ENCODE measurements around the gene CRY2. TPM values are rescaled to one million over a fixed set of nuclear protein-coding genes. Genes with fewer than 3 reads are reported as not detected.
A peak's percentile ranks its signal among the peaks of the same experiment; 100 is the strongest.

The CRY2 gene
- polyA plus RNA-seq (2011; rRNA removed) (4.1 and 4.9 TPM in 2 replicates), polyA plus RNA-seq (2017; fragmentation: RNase III; extraction: RNeasy Plus Mini Kit Qiagen cat#74134 plus additional on column Dnase treatment) (2.9 to 4.0 TPM (median 3.2 TPM) in 3 replicates), polyA minus RNA-seq (2011; rRNA and poly(A)+ RNA removed) (12.8 and 13.8 TPM in 2 replicates)
- 2.3 and 3.2 TPM in 2 replicates for polyA plus RNA-seq (2012; cell fraction: cytosol; rRNA removed)
- polyA plus RNA-seq (2012; cell fraction: nucleus; rRNA removed): 10.4 and 10.6 TPM in 2 replicates

DNA sequence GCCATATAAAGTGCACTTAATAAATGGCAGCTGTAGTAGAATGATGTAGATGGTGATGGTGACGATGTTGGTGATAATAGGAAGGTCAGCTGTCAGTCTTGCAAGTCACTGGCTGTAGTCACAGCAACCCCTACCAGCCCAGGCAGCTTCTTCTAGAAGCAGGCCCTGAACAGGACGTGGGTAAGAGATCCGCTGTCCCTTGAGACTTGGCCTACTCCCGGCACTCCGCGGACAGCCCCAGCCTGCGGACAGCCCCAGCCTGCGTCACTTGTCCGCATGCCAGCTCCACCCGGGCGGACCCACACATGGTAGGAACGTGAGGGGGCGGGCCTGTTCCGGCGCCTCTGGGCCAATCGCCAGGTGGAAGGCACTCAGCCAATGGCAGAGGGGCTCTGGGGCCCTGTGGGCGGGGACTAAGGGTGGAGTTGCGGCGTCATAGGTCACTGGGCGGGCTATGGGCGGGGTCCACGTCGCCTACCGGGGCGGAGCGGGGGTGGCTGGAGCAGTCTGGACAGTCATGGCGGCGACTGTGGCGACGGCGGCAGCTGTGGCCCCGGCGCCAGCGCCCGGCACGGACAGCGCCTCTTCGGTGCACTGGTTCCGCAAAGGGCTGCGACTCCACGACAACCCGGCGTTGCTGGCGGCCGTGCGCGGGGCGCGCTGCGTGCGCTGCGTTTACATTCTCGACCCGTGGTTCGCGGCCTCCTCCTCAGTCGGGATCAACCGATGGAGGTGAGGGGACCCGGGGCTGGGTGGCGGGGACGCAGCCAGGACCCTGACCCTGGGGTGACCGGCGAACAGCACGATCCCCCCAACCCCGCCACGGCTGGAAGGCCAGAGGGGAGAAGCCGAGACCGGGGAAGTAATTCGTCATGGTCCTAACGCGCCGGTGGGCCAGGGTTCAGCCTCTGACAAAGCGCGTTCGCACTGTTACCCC is at the start of gene CRY2:
Gene CRY2 (plus strand): TSS at position 502 of the 937 bp plus-strand sequence. CDS start 16 bp downstream, at position 518.
- Histone ChIP-seq H3K4me2 (peak within 1 kb of the TSS; percentile 88), H3K27ac (peak within 1 kb of the TSS; percentile 68 to 88), H3K9me3 (no peaks in the 10 kb centered on the region), H3K4me3 (peak within 1 kb of the TSS; percentile 82), H3K4me1 (peaks cover 19% of the 10 kb centered on the region)
- ChIA-PET CTCF (interaction anchor here (0.9 to 2.3 kb wide), 3 partner anchors 10 to 76 kb away, joined by 3 to 7 read pairs (median 5); no protein-coding TSS in a partner anchor), POLR2A (interaction anchor here (0.6 to 0.8 kb wide), 5 partner anchors 9 to 396 kb away, joined by 3 to 6 read pairs (median 4); no protein-coding TSS in a partner anchor)
- WGBS (ENCODE audit: missing lambda C conversion rate): 2% methylated on average over 13 of the region's 75 CpGs
- peak; percentile 90 to 97 for DNase-seq (ENCODE audit: low read depth in 1 of 2, low spot score in 1 of 2)
- no peak for TF ChIP-seq FOSL2 (IDR thresholded peaks at IDR 0.05)
- TF ChIP-seq FOSL2 (CRISPR knock-in tag; IDR thresholded peaks at IDR 0.05): no peak
- peak; percentile 91 for TF ChIP-seq NPAS2 (CRISPR knock-in tag; IDR thresholded peaks at IDR 0.05; ENCODE audit: borderline replicate concordance)
- TF ChIP-seq JUN (IDR thresholded peaks at IDR 0.05): peak in 1 of 2 experiments; percentile 64; a peak in 2 of 5 replicates
- TF ChIP-seq MYC (IDR thresholded peaks at IDR 0.05; ENCODE audit: borderline replicate concordance, low read length): peak; percentile 46; the same call in 1 of the 2 replicates
- TF ChIP-seq POLR2A (IDR thresholded peaks at IDR 0.05; ENCODE audit: low read length): peak; percentile 90
- TF ChIP-seq PHF8 (IDR thresholded peaks at IDR 0.05; ENCODE audit: borderline replicate concordance, low read depth): peak; percentile 98
- TF ChIP-seq, protein P1, sequence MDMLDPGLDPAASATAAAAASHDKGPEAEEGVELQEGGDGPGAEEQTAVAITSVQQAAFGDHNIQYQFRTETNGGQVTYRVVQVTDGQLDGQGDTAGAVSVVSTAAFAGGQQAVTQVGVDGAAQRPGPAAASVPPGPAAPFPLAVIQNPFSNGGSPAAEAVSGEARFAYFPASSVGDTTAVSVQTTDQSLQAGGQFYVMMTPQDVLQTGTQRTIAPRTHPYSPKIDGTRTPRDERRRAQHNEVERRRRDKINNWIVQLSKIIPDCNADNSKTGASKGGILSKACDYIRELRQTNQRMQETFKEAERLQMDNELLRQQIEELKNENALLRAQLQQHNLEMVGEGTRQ (IDR thresholded peaks at IDR 0.05): peak; percentile 52; the same call in 1 of the 2 replicates
- TF ChIP-seq CBX2 (IDR thresholded peaks at IDR 0.05; ENCODE audit: borderline replicate concordance, low read depth): no peak
- TF ChIP-seq BHLHE40 (IDR thresholded peaks at IDR 0.05; ENCODE audit: low read depth, low read length): peak; percentile 88
- TF ChIP-seq, protein P2, sequence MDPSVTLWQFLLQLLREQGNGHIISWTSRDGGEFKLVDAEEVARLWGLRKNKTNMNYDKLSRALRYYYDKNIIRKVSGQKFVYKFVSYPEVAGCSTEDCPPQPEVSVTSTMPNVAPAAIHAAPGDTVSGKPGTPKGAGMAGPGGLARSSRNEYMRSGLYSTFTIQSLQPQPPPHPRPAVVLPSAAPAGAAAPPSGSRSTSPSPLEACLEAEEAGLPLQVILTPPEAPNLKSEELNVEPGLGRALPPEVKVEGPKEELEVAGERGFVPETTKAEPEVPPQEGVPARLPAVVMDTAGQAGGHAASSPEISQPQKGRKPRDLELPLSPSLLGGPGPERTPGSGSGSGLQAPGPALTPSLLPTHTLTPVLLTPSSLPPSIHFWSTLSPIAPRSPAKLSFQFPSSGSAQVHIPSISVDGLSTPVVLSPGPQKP (IDR thresholded peaks at IDR 0.05; ENCODE audit: low read depth, low read length): no peak
- TF ChIP-seq ESRRA (IDR thresholded peaks at IDR 0.05; ENCODE audit: borderline replicate concordance, low read length): no peak
- no peak for TF ChIP-seq POLR2AphosphoS2 (conservative IDR thresholded peaks at IDR 0.05; ENCODE audit: low read length)
- peak; percentile 51; the same call in 1 of the 2 replicates for TF ChIP-seq RFX5 (IDR thresholded peaks at IDR 0.05)
- TF ChIP-seq, protein P3, sequence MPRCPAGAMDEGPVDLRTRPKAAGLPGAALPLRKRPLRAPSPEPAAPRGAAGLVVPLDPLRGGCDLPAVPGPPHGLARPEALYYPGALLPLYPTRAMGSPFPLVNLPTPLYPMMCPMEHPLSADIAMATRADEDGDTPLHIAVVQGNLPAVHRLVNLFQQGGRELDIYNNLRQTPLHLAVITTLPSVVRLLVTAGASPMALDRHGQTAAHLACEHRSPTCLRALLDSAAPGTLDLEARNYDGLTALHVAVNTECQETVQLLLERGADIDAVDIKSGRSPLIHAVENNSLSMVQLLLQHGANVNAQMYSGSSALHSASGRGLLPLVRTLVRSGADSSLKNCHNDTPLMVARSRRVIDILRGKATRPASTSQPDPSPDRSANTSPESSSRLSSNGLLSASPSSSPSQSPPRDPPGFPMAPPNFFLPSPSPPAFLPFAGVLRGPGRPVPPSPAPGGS (IDR thresholded peaks at IDR 0.05): peak; percentile 46; the same call in 1 of the 3 replicates
- TF ChIP-seq KDM5A (IDR thresholded peaks at IDR 0.05): peak; percentile 45; the same call in 1 of the 2 replicates
- peak; percentile 100 for TF ChIP-seq MAX (IDR thresholded peaks at IDR 0.05)
- TF ChIP-seq E2F6 (IDR thresholded peaks at IDR 0.05; ENCODE audit: borderline replicate concordance, low read depth): peak; percentile 19; the same call in 1 of the 2 replicates
- TF ChIP-seq CEBPB (IDR thresholded peaks at IDR 0.05): no peak
- no peak for TF ChIP-seq HDAC2 (IDR thresholded peaks at IDR 0.05)
- no peak for TF ChIP-seq PBX3 (IDR thresholded peaks at IDR 0.05)
- TF ChIP-seq EHF (CRISPR knock-in tag; IDR thresholded peaks at IDR 0.05): no peak
- peak; percentile 50; the same call in 1 of the 2 replicates for TF ChIP-seq GATA3 (IDR thresholded peaks at IDR 0.05; ENCODE audit: borderline replicate concordance)
- no peak for TF ChIP-seq NFE2L2 (conservative IDR thresholded peaks at IDR 0.05; ENCODE audit: low read length)
- peak; percentile 88 to 93 for ATAC-seq
- FAIRE-seq: no peak

Data from A549 (cell line).